Natural killer cell treated with Interleukin-12 subunit alpha and Interleukin-12 subunit beta and Interleukin-15 and Interleukin-18, amount 100 ng/mL, for 72 hours (primary cell): ENCODE results near the gene CIART. TPM values are rescaled to one million over a fixed set of nuclear protein-coding genes. Genes with fewer than 3 reads are reported as not detected.
A peak's percentile ranks its signal among the peaks of the same experiment; 100 is the strongest.
"Not testable (repeated sequence)": the region's sequence is repeated elsewhere in the genome, so short reads cannot be mapped to it uniquely, and the experiment has no call there.

Experiments
- ATAC-seq, 2 donors: fragments of 150-1000 bp; cut with Tn5 transposase in 1 of 2; sonication (Bioruptor Pico), chemical (Tn5 transposase) in 1 of 2; 2 replicates each; pipeline ENCODE4 v1.10.0; 2021
- DNase-seq: peaks from one replicate; pipeline ENCODE4 v3.0.0; 2022; ENCODE audit warnings: low spot score
- H3K27ac Mint-ChIP-seq, 2 donors: 1 replicate in 1 of 2; 2 replicates in 1 of 2; pipeline ENCODE4 v1.8.0; 2022; ENCODE audit warnings: mixed read lengths in 2 of 2, mild to moderate bottlenecking in 1 of 2, moderate library complexity in 1 of 2
- H3K27me3 Mint-ChIP-seq, 2 donors: 1 replicate in 1 of 2; 2 replicates in 1 of 2; pipeline ENCODE4 v1.8.0; 2022; ENCODE audit warnings: mixed read lengths in 2 of 2
- H3K36me3 Mint-ChIP-seq: one replicate; pipeline ENCODE4 v1.8.0; 2022; ENCODE audit warnings: mixed read lengths
- H3K4me1 Mint-ChIP-seq, 2 donors: 1 replicate in 1 of 2; 2 replicates in 1 of 2; pipeline ENCODE4 v1.8.0; 2022; ENCODE audit warnings: low read depth in 2 of 2, mixed read lengths in 2 of 2, mild to moderate bottlenecking in 1 of 2
- H3K4me3 Mint-ChIP-seq: one replicate; pipeline ENCODE4 v1.8.0; 2022; ENCODE audit warnings: mixed read lengths
- H3K9me3 Mint-ChIP-seq: 2 replicates; pipeline ENCODE4 v1.8.0; 2022; ENCODE audit warnings: mixed read lengths
- total RNA-seq, 2 donors: library from RNA; stranded (reverse); gene quantifications; one replicate each; pipeline ENCODE4 v1.2.3, GENCODE V29; 2022

CIART gene
- total RNA-seq, 2 donors from 2014 or later, result 2.4 to 10.2 TPM

GRCh38 chr1:150302902-150303301 is 20.5 kb downstream of the CIART start:
- H3K4me3 Mint-ChIP-seq, result no peak overlapping the region
- no peak for DNase-seq
- H3K27ac Mint-ChIP-seq, result no peak overlapping the region
- H3K36me3 Mint-ChIP-seq, result peaks cover 14% of the 10 kb centered on the region
- ATAC-seq, result no peak
- H3K4me1 Mint-ChIP-seq, result peaks cover 3 to 5% of the 10 kb centered on the region in 2 donors
- H3K27me3 Mint-ChIP-seq, result no peaks in the 10 kb centered on the region
- no peaks in the 10 kb centered on the region for H3K9me3 Mint-ChIP-seq

DNA sequence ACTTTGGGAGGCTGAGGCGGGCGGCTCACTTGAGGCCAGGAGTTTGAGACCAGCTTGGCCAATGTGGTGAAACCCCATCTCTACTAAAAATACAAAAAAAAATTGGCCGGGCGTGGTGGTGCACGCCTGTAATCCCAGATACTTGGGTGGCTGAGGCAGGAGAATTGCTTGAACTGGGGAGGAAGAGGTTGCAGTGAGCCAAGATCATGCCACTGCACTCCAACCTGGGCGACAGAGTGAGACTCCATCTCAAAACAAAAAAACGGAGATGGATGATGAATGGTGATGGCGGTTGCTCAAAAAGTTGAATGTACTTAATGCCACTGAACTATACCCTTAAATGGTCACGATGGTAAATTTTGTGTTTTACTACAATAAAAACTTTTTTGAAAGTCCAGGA is 26.2 kb downstream of the CIART start:
- not testable (repeated sequence) for ATAC-seq, H3K27ac Mint-ChIP-seq, H3K4me3 Mint-ChIP-seq, H3K27me3 Mint-ChIP-seq, H3K4me1 Mint-ChIP-seq, H3K9me3 Mint-ChIP-seq, DNase-seq
- H3K36me3 Mint-ChIP-seq, result peaks cover 11% of the 10 kb centered on the region

DNA sequence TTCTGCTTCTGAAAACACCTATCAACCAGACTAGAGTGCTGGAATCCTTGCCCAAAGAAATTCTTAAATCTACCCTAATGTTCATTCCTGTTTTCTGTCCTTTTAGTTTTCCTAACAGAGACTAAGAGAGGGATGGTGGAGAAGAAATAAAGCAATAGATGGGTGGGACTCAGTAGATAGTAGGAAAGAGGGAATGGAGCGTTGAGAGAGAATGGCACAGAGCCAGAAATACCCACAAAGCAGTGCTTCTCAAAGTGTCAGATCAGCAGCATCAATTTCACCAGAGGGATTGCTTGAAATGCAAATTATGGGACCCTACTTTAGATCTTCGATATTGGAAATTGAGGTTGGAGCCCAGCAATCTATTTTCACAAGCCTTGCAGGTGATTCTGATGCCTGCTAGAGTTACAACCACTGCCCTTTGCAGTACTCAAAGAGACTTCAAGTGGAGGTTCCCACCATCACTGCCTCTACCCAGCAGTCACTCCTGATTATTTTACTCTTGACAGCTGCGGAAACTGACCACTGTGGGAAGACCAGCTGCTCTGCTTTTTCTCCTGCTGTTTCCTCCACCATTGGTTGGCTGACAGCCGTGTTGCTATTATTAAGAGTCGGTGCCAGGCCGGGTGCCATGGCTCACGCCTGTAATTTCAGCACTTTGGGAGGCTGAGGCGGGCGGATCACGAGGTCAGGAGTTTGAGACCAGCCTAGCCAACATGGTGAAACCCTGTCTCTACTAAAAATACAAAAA is 27.6 kb downstream of the CIART start:
- Mint-ChIP-seq H3K27ac (no peak overlapping the region), H3K4me1 (peaks cover 0 to 3% of the 10 kb centered on the region in 2 donors), H3K27me3 (no peaks in the 10 kb centered on the region), H3K36me3 (peaks cover 10% of the 10 kb centered on the region), H3K9me3 (no peaks in the 10 kb centered on the region), H3K4me3 (no peak overlapping the region)
- no peak for ATAC-seq
- DNase-seq, result no peak

DNA sequence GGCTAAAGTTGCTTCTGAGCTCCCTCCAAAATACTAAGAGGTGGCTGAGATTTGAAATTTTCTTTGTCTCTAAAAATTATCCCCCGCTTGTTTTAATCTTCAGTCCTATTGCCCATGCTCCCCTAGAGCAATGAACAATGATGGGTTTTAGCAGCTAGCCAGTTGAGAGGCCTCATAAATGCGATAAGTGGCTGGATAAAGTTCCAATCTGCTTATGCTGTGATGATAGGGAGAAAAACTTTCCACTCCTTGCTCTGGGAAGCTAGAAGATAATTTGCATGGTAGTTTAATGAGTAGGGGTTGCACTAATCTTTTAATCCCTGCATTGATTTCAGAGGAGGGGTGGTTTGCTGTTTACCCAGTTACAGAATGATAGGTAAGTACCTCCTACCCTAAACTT is 29.4 kb downstream of the CIART start:
- peaks cover 0 to 3% of the 10 kb centered on the region in 2 donors for H3K4me1 Mint-ChIP-seq
- peaks cover 10% of the 10 kb centered on the region for H3K36me3 Mint-ChIP-seq
- H3K4me3 Mint-ChIP-seq, result no peak overlapping the region
- no peaks in the 10 kb centered on the region for H3K9me3 Mint-ChIP-seq
- H3K27ac Mint-ChIP-seq, result no peak overlapping the region
- peaks cover 0 to 6% of the 10 kb centered on the region in 2 donors for H3K27me3 Mint-ChIP-seq
- ATAC-seq, result no peak
- DNase-seq, result no peak

DNA sequence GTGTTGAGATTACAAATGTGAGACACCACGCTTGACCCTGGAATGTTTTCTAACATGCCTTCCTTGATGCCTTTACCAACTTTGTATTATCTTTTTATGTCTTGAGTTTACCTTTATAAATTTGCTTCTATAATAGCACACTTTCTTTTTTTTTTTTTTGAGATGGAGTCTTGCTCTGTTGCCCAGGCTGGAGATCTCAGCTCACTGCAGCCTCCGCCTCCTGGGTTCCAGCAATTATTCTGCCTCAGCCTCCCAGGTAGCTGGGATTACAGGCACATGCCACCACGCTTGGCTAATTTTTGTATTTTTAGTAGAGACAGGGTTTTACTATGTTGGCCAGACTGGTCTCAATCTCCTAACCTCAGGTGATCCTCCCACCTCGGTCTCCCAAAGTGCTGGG is 32.3 kb downstream of the CIART start:
- not testable (repeated sequence) for H3K4me1 Mint-ChIP-seq, H3K27ac Mint-ChIP-seq, H3K9me3 Mint-ChIP-seq, DNase-seq, ATAC-seq, H3K27me3 Mint-ChIP-seq, H3K4me3 Mint-ChIP-seq, H3K36me3 Mint-ChIP-seq

GRCh38 chr1:150320667-150320978 is 38.3 kb downstream of the CIART start:
- Mint-ChIP-seq H3K4me3 (peak overlapping the region; percentile 97), H3K4me1 (peaks cover 14 to 28% of the 10 kb centered on the region in 2 donors), H3K27ac (peak overlapping the region; percentile 98 to 99), H3K36me3 (peaks cover 15% of the 10 kb centered on the region), H3K27me3 (peaks cover under 1 to 3% of the 10 kb centered on the region in 2 donors), H3K9me3 (no peaks in the 10 kb centered on the region)
- no peak for ATAC-seq
- no peak for DNase-seq

- Mint-ChIP-seq H3K27ac (peak overlapping the region; percentile 98 to 99), H3K4me1 (peaks cover 19 to 33% of the 10 kb centered on the region in 2 donors), H3K27me3 (peaks cover 0 to 3% of the 10 kb centered on the region in 2 donors), H3K36me3 (peaks cover 26% of the 10 kb centered on the region), H3K9me3 (no peaks in the 10 kb centered on the region), H3K4me3 (peak overlapping the region; percentile 97)
- no peak for ATAC-seq
- no peak for DNase-seq
Measured at GRCh38 chr1:150321826-150322166, 39.4 kb downstream of the CIART start.

GRCh38 chr1:150322310-150322709 is 40.0 kb downstream of the CIART start:
- ATAC-seq, result peak; percentile 79 to 85
- Mint-ChIP-seq H3K27ac (peak overlapping the region; percentile 98 to 99), H3K4me1 (peaks cover 19 to 34% of the 10 kb centered on the region in 2 donors), H3K4me3 (peak overlapping the region; percentile 97), H3K36me3 (peaks cover 27% of the 10 kb centered on the region), H3K27me3 (peaks cover 0 to 3% of the 10 kb centered on the region in 2 donors), H3K9me3 (no peaks in the 10 kb centered on the region)
- DNase-seq, result peak; percentile 69

DNA sequence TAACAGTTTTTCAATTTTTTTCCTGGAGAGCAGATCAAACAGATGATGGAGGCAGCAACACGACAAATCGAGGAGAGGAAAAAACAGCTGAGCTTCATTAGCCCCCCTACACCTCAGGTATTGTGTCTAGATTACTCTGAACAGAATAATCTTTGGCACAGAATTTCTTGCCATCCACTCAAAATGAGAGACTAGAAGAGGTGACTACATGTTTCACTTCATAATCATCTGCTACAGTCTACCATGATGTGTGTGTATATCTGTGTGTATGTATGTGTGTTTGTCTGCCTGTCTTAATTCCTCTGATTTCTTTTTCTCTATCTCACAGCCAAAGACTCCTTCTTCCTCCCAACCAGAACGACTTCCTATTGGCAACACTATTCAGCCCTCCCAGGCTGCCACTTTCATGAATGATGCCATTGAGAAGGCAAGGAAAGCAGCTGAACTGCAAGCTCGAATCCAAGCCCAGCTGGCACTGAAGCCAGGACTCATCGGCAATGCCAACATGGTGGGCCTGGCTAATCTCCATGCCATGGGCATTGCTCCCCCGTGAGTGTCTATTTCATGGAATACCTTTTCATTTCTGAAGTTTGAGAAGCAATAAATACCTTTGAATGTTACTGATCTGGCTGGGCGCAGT is 50.4 kb downstream of the CIART start:
- Mint-ChIP-seq H3K4me3 (no peak overlapping the region), H3K27me3 (no peaks in the 10 kb centered on the region), H3K9me3 (no peaks in the 10 kb centered on the region), H3K27ac (no peak overlapping the region), H3K4me1 (peaks cover 6 to 16% of the 10 kb centered on the region in 2 donors), H3K36me3 (peaks cover 24% of the 10 kb centered on the region)
- DNase-seq, result no peak
- no peak for ATAC-seq

Other genes starting within 250 kb of the CIART start
- 10 to 100 TPM; 34.1 to 40.4 TPM for gene VPS45, start 214.8 kb upstream of the CIART start, total RNA-seq
- 10 to 100 TPM; 40.9 to 65.2 TPM for gene PLEKHO1, start 132.6 kb upstream of the CIART start, total RNA-seq
- 100 to 1,000 TPM; 157 to 164 TPM for gene ANP32E, start 46.4 kb upstream of the CIART start, total RNA-seq
- not detected for gene CA14, start 24.8 kb upstream of the CIART start, total RNA-seq
- gene APH1A, start 13.5 kb upstream of the CIART start, total RNA-seq, result 100 to 1,000 TPM; 115 to 140 TPM
- gene C1orf54, start 9.8 kb upstream of the CIART start, total RNA-seq, result under 1 TPM; 0.45 to 0.59 TPM
- 10 to 100 TPM; 56.5 to 63.0 TPM for gene MRPS21, start 11.3 kb downstream of the CIART start, total RNA-seq
- 100 to 1,000 TPM; 136 to 154 TPM for gene PRPF3, start 39.0 kb downstream of the CIART start, total RNA-seq
- gene RPRD2, start 81.6 kb downstream of the CIART start, total RNA-seq, result 10 to 100 TPM; 23.9 to 24.8 TPM
- 10 to 100 TPM; 31.5 to 59.9 TPM for gene TARS2, start 204.9 kb downstream of the CIART start, total RNA-seq
- 1 to 10 TPM; 1.2 to 1.9 TPM for gene ECM1, start 225.6 kb downstream of the CIART start, total RNA-seq
- gene FALEC, start 233.2 kb downstream of the CIART start, total RNA-seq, result not detected